ENCODE results near the gene TRAK2.

- no peak for TF ChIP-seq CTCF (conservative IDR thresholded peaks at IDR 0.05; ENCODE audit: low read length)
- no peak for TF ChIP-seq EZH2phosphoT487 (IDR thresholded peaks at IDR 0.05; ENCODE audit: borderline replicate concordance)
Measured at GRCh38 chr2:201402651-201403562, 48.4 kb downstream of the TRAK2 start.

Data from Loucy (cell line).